ENCODE data around the gene TMX1.
A peak's percentile ranks its signal among the peaks of the same experiment; 100 is the strongest.

Gene TMX1

GRCh38 chr14:51208982-51209381, 31.1 kb upstream of the TMX1 start:
- TF ChIP-seq CTCF (IDR thresholded peaks at IDR 0.05): no peak

- TF ChIP-seq CTCF (IDR thresholded peaks at IDR 0.05): no peak
Observed at GRCh38 chr14:51209457-51209856, 30.6 kb upstream of the TMX1 start.

GRCh38 chr14:51210594-51210993, 29.5 kb upstream of the TMX1 start:
- TF ChIP-seq CTCF (IDR thresholded peaks at IDR 0.05): no peak

GRCh38 chr14:51211149-51211548, 28.9 kb upstream of the TMX1 start:
- TF ChIP-seq CTCF (IDR thresholded peaks at IDR 0.05): no peak

- TF ChIP-seq CTCF (IDR thresholded peaks at IDR 0.05): no peak
Observed at GRCh38 chr14:51216602-51217001, 23.4 kb upstream of the TMX1 start.

- TF ChIP-seq CTCF (IDR thresholded peaks at IDR 0.05): peak; percentile 73
Observed at GRCh38 chr14:51219473-51220448, 20.3 kb upstream of the TMX1 start.

- TF ChIP-seq CTCF (IDR thresholded peaks at IDR 0.05): no peak
Observed at GRCh38 chr14:51224551-51224950, 15.5 kb upstream of the TMX1 start.
